OCI-LY3 (cell line): ENCODE results near the gene ATF3.

Experiments
- EZH2phosphoT487 ChIP-seq: fragments of 200-600 bp; shearing (Covaris generic); IDR thresholded peaks from 2 replicates; pipeline ENCODE4 v1.6.1; 2018; ENCODE audit warnings: antibody characterized with exemption, mixed run types, low read depth
- TF ChIP-seq, protein P1 (sequence below): fragments of 200-600, 300-600 bp; sonication (generic); IDR thresholded peaks from 2 replicates; pipeline ENCODE4 v1.5.1; 2014; ENCODE audit warnings: antibody characterized with exemption, low read length, low read depth

DNA sequence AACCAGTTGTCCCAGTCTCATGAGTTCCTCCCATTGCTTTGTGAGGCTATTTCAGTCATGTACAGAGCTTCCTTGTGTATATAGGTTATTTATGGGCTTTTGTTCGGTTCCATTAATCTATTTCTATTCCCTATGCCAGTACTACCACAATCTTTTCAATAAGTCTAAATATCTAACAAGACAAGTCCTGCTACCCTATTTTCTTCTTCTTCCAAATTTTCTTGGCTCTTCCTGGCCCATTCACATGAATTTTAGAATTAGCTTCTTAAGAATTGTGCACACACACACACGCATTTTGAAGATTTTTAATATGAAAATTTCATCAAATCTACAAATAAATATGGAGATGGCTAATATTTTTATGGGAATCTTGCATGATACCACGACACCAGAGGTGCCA is 33.8 kb upstream of the ATF3 start:
- TF ChIP-seq, protein P1, sequence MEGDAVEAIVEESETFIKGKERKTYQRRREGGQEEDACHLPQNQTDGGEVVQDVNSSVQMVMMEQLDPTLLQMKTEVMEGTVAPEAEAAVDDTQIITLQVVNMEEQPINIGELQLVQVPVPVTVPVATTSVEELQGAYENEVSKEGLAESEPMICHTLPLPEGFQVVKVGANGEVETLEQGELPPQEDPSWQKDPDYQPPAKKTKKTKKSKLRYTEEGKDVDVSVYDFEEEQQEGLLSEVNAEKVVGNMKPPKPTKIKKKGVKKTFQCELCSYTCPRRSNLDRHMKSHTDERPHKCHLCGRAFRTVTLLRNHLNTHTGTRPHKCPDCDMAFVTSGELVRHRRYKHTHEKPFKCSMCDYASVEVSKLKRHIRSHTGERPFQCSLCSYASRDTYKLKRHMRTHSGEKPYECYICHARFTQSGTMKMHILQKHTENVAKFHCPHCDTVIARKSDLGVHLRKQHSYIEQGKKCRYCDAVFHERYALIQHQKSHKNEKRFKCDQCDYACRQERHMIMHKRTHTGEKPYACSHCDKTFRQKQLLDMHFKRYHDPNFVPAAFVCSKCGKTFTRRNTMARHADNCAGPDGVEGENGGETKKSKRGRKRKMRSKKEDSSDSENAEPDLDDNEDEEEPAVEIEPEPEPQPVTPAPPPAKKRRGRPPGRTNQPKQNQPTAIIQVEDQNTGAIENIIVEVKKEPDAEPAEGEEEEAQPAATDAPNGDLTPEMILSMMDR: no peak
- TF ChIP-seq EZH2phosphoT487: no peak
